B cell (primary cell): Measurements from ENCODE around the gene HSPBP1. TPM values are rescaled to one million over a fixed set of nuclear protein-coding genes. Genes with fewer than 3 reads are reported as not detected.

ENCODE experiments used
- ATAC-seq: fragments of 200-7000 bp; cut with Tn5 transposase; one replicate; pipeline ENCODE4 v1.10.0; 2021; ENCODE audit warnings: low read depth, mild to moderate bottlenecking, moderate number of reproducible peaks, moderate library complexity
- CTCF ChIA-PET: fragments of 350-600 bp; sonication (Branson Sonifier 250); formaldehyde crosslinking; loops from one replicate; lab custom pipeline; 2021; ENCODE audit warnings: antibody characterized with exemption, inconsistent platforms; lab: Charles Lee
- POLR2A ChIA-PET: fragments of 350-600 bp; sonication (Branson Sonifier 250); formaldehyde crosslinking; loops from one replicate; lab custom pipeline; 2021; ENCODE audit warnings: antibody characterized with exemption; lab: Charles Lee
- DNase-seq: peaks from one replicate; pipeline ENCODE4 v3.0.0; 2013
- H2AFZ ChIP-seq: 2 replicates; pipeline ENCODE4 v1.6.1; 2012; ENCODE audit warnings: mild to moderate bottlenecking, low read depth, low read length; ENCODE audit not compliant: insufficient read depth, poor library complexity, severe bottlenecking
- H3K27ac ChIP-seq, 2 donors: 1 replicate in 1 of 2; 2 replicates in 1 of 2; pipeline ENCODE4 v1.5.1; 2012 to 2013; ENCODE audit warnings: low read length in 2 of 2, mild to moderate bottlenecking in 2 of 2, moderate library complexity in 1 of 2
- H3K27me3 ChIP-seq, 4 experiments: fragments of 200-600 bp in 1 of 4; sonication (generic) in 1 of 4; replicated peaks in 1 of 4; 1 replicate in 2 of 4; 2 replicates in 2 of 4; pipeline versions ENCODE4 v1.6.1 to v1.7.0; 2013 to 2016; ENCODE audit warnings: low read length in 3 of 4, mild to moderate bottlenecking in 2 of 4, mixed read lengths in 1 of 4, moderate library complexity in 1 of 4; ENCODE audit not compliant: insufficient read depth in 4 of 4, control insufficient read depth in 3 of 4; ENCODE audit errors: control extremely low read depth in 1 of 4
- H3K36me3 ChIP-seq, 2 experiments: replicated peaks in 1 of 2; 1 replicate in 1 of 2; 2 replicates in 1 of 2; pipeline versions ENCODE4 v1.6.1 to v1.7.1; 2013; ENCODE audit warnings: low read length in 1 of 2; ENCODE audit not compliant: insufficient read depth in 2 of 2, control insufficient read depth in 1 of 2; ENCODE audit errors: control extremely low read depth in 1 of 2, extremely low read depth in 1 of 2
- H3K4me1 ChIP-seq, 2 donors: fragments of 200-600 bp in 1 of 2; sonication (generic) in 1 of 2; 1 replicate in 1 of 2; 2 replicates in 1 of 2; pipeline versions ENCODE4 v1.5.1 to v1.6.1; 2013 to 2017; ENCODE audit warnings: low read length in 2 of 2; ENCODE audit not compliant: control insufficient read depth in 2 of 2, insufficient read depth in 2 of 2
- H3K4me2 ChIP-seq: replicated peaks from 2 replicates; pipeline ENCODE3; 2012; ENCODE audit warnings: mild to moderate bottlenecking, low read depth, low read length; ENCODE audit not compliant: poor library complexity, severe bottlenecking
- H3K4me3 ChIP-seq, 5 experiments: fragments of 200-600 bp in 1 of 5; sonication (generic) in 1 of 5; 1 replicate in 3 of 5; 2 replicates in 2 of 5; pipeline versions ENCODE4 v1.5.1 to v1.7.0; 2011 to 2016; ENCODE audit warnings: low read length in 4 of 5, mild to moderate bottlenecking in 4 of 5, low read depth in 2 of 5, control low read depth in 1 of 5, moderate library complexity in 1 of 5; ENCODE audit not compliant: insufficient read depth in 1 of 5; ENCODE audit errors: control extremely low read depth in 1 of 5, extremely low read depth in 1 of 5
- H3K79me2 ChIP-seq: fragments of 200-600 bp; sonication (generic); one replicate; pipeline ENCODE4 v1.6.0; 2016; ENCODE audit warnings: low read length; ENCODE audit not compliant: control insufficient read depth, insufficient read depth
- H3K9ac ChIP-seq: fragments of 200-600 bp; sonication (generic); 2 replicates; pipeline ENCODE4 v1.6.1; 2017; ENCODE audit warnings: mild to moderate bottlenecking, low read length, moderate library complexity
- H3K9me3 ChIP-seq, 3 donors: one replicate each; pipeline versions ENCODE4 v1.6.1 to v1.7.1; 2013; ENCODE audit warnings: low read length in 2 of 3; ENCODE audit not compliant: control insufficient read depth in 2 of 3, insufficient read depth in 1 of 3; ENCODE audit errors: control extremely low read depth in 1 of 3
- H4K20me1 ChIP-seq: 2 replicates; pipeline ENCODE4 v1.6.0; 2012; ENCODE audit warnings: mild to moderate bottlenecking, low read length; ENCODE audit not compliant: insufficient read depth, control insufficient read depth, poor library complexity, severe bottlenecking
- H3K27ac Mint-ChIP-seq: one replicate; pipeline ENCODE4 v1.8.0; 2021; ENCODE audit warnings: mixed read lengths
- H3K27me3 Mint-ChIP-seq: one replicate; pipeline ENCODE4 v1.8.0; 2021; ENCODE audit warnings: mixed read lengths
- H3K4me1 Mint-ChIP-seq: one replicate; pipeline ENCODE4 v1.8.0; 2021; ENCODE audit warnings: mixed read lengths
- H3K4me3 Mint-ChIP-seq: one replicate; pipeline ENCODE4 v1.8.0; 2021; ENCODE audit warnings: mixed read lengths
- H3K9me3 Mint-ChIP-seq: one replicate; pipeline ENCODE4 v1.8.0; 2022; ENCODE audit warnings: mixed read lengths; ENCODE audit not compliant: insufficient read depth
- EZH2 ChIP-seq: IDR thresholded peaks from 2 replicates; pipeline ENCODE4 v1.6.1; 2012; ENCODE audit warnings: borderline replicate concordance, low read depth, mild to moderate bottlenecking, moderate library complexity, low read length; ENCODE audit not compliant: insufficient read depth, poor library complexity, severe bottlenecking
- WGBS: methylation state at CpG from one replicate; pipeline ENCODE4 v1.1.5; 2013; ENCODE audit warnings: missing lambda C conversion rate; ENCODE audit not compliant: insufficient coverage; 5-methylcytosine and 5-hydroxymethylcytosine counted together
- intact Hi-C: fragments of 100-400 bp; cut with micrococcal nuclease; formaldehyde crosslinking; loops from one replicate; pipeline ENCODE4 v1.10.0; 2022
- polyA plus RNA-seq: library from polyadenylated mRNA; depleted of rRNA; stranded (reverse); fragments of >200 nt; gene quantifications from 2 replicates; pipeline ENCODE4 v1.2.3, GENCODE V29; 2012
- total RNA-seq, 2 donors: library from RNA; stranded (reverse); fragments of 120-200 nt in 1 of 2; gene quantifications; 1 replicate in 1 of 2; 2 replicates in 1 of 2; pipeline versions ENCODE4 v1.2.3 to v1.2.4, GENCODE V29; 2013 to 2022
- TF ChIP-seq, protein P1 (sequence below): fragments of 200-600 bp; IDR thresholded peaks from one replicate; pipeline ENCODE4 v1.8.0; 2022; ENCODE audit warnings: antibody characterized with exemption, mild to moderate bottlenecking

The HSPBP1 gene
- total and polyA plus RNA-seq, 2 donors (not counting 1 experiment from before 2014, with no cell fraction given) = 15.6 to 19.0 TPM

DNA sequence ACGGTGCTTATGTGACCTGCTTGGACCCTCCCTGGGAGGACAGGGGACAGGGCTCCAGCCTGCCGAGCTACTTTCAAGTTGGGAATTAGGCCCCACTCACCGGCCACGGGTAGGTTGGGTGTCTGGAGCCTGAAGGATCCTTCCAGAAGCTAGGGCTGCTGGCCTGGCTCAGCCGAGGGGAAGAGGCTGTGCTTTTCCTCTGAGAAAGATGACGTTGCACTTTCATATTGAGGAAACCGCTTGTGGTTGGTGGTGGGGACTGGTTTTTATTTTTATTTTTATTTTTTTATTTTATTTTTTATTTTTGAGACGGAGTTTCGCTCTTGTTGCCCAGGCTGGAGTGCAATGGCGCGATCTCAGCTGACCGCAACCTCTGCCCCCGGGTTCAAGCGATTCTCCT, 45.3 kb upstream of the HSPBP1 start, which contains the start of gene TMEM150B:
Gene TMEM150B (minus strand): TSS at position 170 of the 400 bp plus-strand sequence. CDS start 4,305 bp downstream, outside the sequence.
- Histone ChIP-seq H4K20me1 (no peaks in the 10 kb centered on the region), H3K4me1 (peaks cover 0 to 4% of the 10 kb centered on the region in 2 donors), H3K9me3 (peaks cover 0 to 4% (median 0%) of the 10 kb centered on the region in 3 donors), H3K36me3 (no peaks in the 10 kb centered on the region), H2AFZ (no peak within 1 kb of the TSS), H3K4me3 (no peak within 1 kb of the TSS), H3K79me2 (no peaks in the 10 kb centered on the region), H3K4me2 (no peak within 1 kb of the TSS), H3K9ac (no peak within 1 kb of the TSS), H3K27me3 (peaks cover 0 to 10% (median 1%) of the 10 kb centered on the region in 4 experiments), H3K27ac (no peak within 1 kb of the TSS)
- ChIA-PET CTCF (no interaction called here), POLR2A (no interaction called here)
- H3K4me1 Mint-ChIP-seq = no peaks in the 10 kb centered on the region
- no peak for ATAC-seq
- H3K27me3 Mint-ChIP-seq = peaks cover 37% of the 10 kb centered on the region
- DNase-seq = no peak
- WGBS = 67% methylated on average over 8 of the region's 14 CpGs
- no peak within 1 kb of the TSS for H3K4me3 Mint-ChIP-seq
- intact Hi-C loops = no loop called here
- H3K9me3 Mint-ChIP-seq = no peaks in the 10 kb centered on the region
- H3K27ac Mint-ChIP-seq = no peak within 1 kb of the TSS
- TF ChIP-seq EZH2 = no peak
- TF ChIP-seq, protein P1, sequence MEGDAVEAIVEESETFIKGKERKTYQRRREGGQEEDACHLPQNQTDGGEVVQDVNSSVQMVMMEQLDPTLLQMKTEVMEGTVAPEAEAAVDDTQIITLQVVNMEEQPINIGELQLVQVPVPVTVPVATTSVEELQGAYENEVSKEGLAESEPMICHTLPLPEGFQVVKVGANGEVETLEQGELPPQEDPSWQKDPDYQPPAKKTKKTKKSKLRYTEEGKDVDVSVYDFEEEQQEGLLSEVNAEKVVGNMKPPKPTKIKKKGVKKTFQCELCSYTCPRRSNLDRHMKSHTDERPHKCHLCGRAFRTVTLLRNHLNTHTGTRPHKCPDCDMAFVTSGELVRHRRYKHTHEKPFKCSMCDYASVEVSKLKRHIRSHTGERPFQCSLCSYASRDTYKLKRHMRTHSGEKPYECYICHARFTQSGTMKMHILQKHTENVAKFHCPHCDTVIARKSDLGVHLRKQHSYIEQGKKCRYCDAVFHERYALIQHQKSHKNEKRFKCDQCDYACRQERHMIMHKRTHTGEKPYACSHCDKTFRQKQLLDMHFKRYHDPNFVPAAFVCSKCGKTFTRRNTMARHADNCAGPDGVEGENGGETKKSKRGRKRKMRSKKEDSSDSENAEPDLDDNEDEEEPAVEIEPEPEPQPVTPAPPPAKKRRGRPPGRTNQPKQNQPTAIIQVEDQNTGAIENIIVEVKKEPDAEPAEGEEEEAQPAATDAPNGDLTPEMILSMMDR = no peak

DNA sequence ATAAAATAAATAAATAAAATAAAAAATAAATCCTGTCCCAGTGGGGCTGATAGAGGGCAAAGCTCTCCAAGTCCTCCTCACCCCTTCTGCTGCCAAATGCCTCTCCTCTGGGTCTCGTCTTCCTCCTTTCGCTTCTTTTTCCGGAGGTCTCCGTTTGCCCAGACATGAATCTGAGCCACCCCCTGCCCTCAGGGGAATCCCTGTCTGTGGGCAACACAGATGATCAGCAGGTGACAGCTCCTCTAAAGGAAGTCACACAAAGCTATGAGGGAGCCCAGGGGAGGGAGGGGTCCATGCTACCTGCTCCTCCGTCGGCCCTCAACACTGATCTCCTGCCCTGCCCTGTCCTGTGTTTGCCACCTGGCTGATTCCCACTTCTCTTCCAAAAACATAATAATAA, 44.8 kb upstream of the HSPBP1 start:
- 58% methylated on average over 2 of the region's 6 CpGs for WGBS
- H3K4me2 ChIP-seq = no peak overlapping the region
- no peak overlapping the region for H3K4me3 Mint-ChIP-seq
- ChIA-PET POLR2A (no interaction called here), CTCF (no interaction called here)
- DNase-seq (no peak), ATAC-seq (no peak)
- no peaks in the 10 kb centered on the region for H3K4me1 Mint-ChIP-seq
- TF ChIP-seq, protein P1 = no peak
- no peak for TF ChIP-seq EZH2
- peaks cover 0 to 4% (median 0%) of the 10 kb centered on the region in 3 donors for H3K9me3 ChIP-seq
- H3K36me3 ChIP-seq = no peaks in the 10 kb centered on the region
- peaks cover 37% of the 10 kb centered on the region for H3K27me3 Mint-ChIP-seq
- no peaks in the 10 kb centered on the region for H4K20me1 ChIP-seq
- H3K9ac ChIP-seq = no peak overlapping the region
- peaks cover 0 to 10% (median 1%) of the 10 kb centered on the region in 4 experiments for H3K27me3 ChIP-seq
- no peak overlapping the region for H3K27ac ChIP-seq
- H3K79me2 ChIP-seq = no peaks in the 10 kb centered on the region
- no peak overlapping the region for H3K4me3 ChIP-seq
- H3K27ac Mint-ChIP-seq = no peak overlapping the region
- H2AFZ ChIP-seq = no peak overlapping the region
- peaks cover 0 to 4% of the 10 kb centered on the region in 2 donors for H3K4me1 ChIP-seq
- no peaks in the 10 kb centered on the region for H3K9me3 Mint-ChIP-seq
- intact Hi-C loops = no loop called here
